ENCODE measurements around the gene SDE2. TPM values are rescaled to one million over a fixed set of nuclear protein-coding genes. Genes with fewer than 3 reads are reported as not detected.
"Not testable (repeated sequence)": the region's sequence is repeated elsewhere in the genome, so short reads cannot be mapped to it uniquely, and the experiment has no call there.

SDE2 gene
- total RNA-seq, 2 donors from 2014 or later: 12.9 to 19.8 TPM

GRCh38 chr1:225941187-225941941 lies 57.8 kb downstream of the SDE2 start, which contains the start of gene LEFTY2:
Gene LEFTY2 (minus strand): TSS chr1:225941220. CDS start chr1:225941140, 80 bp downstream.
- Histone ChIP-seq H3K4me3 (no peak within 1 kb of the TSS), H3K4me1 (no peaks in the 10 kb centered on the region), H3K27ac (no peak within 1 kb of the TSS), H3K9me3 (no peaks in the 10 kb centered on the region), H3K27me3 (no peaks in the 10 kb centered on the region), H3K36me3 (no peaks in the 10 kb centered on the region), H3K9ac (ENCODE audit: low read depth in 2 of 2, low read length in 2 of 2) (no peak within 1 kb of the TSS)
- no peak for DNase-seq
- no peak for TF ChIP-seq CTCF (IDR thresholded peaks at IDR 0.05)
- intact Hi-C loops (cut with DNase I): no loop called here

DNA sequence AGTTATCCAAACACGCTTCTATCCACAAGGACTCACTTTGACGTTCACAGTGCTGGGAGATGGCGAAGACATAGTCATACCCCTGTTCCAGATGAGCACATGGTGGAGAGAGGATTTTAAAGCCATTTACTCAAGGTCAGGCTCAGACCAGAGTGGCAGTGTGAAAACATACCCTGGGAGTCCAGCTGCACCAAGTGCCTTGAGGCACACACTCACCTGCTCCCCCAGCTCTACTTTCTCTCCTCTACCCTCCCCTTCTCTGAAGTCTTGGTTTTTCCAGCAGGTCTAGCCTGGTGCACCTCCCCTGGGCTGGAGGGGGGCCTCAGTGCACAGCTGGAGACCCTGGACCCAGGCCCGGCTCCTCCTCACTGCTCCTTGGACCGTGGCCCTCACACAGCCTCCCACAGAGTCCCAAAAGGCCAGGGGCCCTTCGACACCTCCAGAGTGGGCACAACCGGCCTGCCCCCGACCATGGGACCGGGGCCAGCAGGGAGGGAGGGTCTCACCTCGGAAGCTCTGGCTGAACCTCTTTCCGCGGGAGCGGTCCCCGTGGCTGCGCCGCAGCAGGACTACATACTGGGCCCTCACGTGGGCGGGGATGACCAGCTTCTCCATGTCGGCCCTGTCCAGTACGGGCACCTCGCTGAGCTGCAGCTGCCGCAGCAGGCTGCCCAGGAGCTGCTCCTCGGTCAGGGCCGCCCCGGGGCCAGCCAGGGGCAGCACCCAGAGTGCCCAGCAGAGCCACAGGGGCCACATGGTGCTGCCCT lies 58.6 kb downstream of the SDE2 start:
- Histone ChIP-seq H3K27ac (no peak overlapping the region), H3K9ac (ENCODE audit: low read depth in 2 of 2, low read length in 2 of 2) (no peak overlapping the region), H3K4me1 (no peaks in the 10 kb centered on the region), H3K27me3 (no peaks in the 10 kb centered on the region), H3K36me3 (no peaks in the 10 kb centered on the region), H3K9me3 (no peaks in the 10 kb centered on the region), H3K4me3 (no peak overlapping the region)
- no peak for TF ChIP-seq CTCF (IDR thresholded peaks at IDR 0.05)
- intact Hi-C loops (cut with DNase I): no loop called here
- no peak for DNase-seq

GRCh38 chr1:225939939-225940310 lies 59.2 kb downstream of the SDE2 start:
- H3K27me3 ChIP-seq; H3K4me1 ChIP-seq; H3K27ac ChIP-seq; H3K9ac ChIP-seq (ENCODE audit: low read depth in 2 of 2, low read length in 2 of 2); H3K36me3 ChIP-seq; intact Hi-C loops (cut with DNase I); H3K4me3 ChIP-seq; H3K9me3 ChIP-seq; DNase-seq: not testable (repeated sequence)

- H3K27ac ChIP-seq; intact Hi-C loops (cut with DNase I); H3K4me1 ChIP-seq; H3K27me3 ChIP-seq; H3K4me3 ChIP-seq; H3K9me3 ChIP-seq; H3K36me3 ChIP-seq; H3K9ac ChIP-seq (ENCODE audit: low read depth in 2 of 2, low read length in 2 of 2); DNase-seq: not testable (repeated sequence)
Observed at GRCh38 chr1:225939097-225939938, 59.8 kb downstream of the SDE2 start.

DNA sequence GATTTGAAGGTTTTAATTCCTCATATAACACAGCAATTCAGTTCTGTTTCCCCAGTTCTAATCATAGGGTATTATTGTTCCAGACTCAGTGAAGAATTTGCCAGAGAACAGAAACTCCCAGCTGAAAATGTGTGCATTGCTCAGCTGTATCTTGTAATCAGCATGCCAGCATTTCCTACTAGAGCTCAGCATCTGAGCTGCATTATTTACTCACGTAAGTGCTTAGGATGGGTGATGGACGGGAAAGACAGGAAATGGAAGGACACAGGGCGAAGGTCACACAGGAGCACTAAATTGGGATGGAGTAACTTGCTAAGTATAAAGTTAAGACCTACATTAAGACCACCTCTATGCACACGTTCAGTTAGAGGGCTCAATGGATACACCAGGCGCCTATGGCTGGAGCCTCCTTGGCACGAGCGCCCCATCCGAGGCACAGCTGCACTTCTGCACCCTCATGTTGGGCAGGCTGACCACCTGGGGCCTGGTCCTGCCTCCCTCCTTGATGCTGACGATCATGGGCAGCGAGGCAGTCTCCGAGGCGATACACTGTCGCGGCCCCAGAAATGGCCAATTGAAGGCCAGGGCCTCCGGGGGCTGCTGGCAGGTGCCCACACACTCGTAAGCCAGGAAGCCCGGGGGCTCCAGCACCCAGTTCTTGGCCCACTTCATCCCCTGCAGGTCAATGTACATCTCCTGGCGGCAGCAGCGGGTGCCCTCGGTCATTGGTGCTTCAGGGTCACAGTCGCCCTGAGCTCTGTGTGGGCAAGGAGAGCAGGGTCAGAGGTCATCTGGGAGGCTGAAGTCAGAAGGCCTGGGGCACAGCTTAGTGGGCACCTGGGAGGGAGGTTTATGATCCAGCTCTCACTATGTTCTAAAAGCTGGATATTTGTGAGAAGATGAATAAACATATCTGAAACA lies 61.8 kb downstream of the SDE2 start:
- H3K27ac ChIP-seq: no peak overlapping the region
- H3K9ac ChIP-seq (ENCODE audit: low read depth in 2 of 2, low read length in 2 of 2): no peak overlapping the region
- H3K36me3 ChIP-seq: no peaks in the 10 kb centered on the region
- intact Hi-C loops (cut with DNase I): no loop called here
- no peak overlapping the region for H3K4me3 ChIP-seq
- no peaks in the 10 kb centered on the region for H3K9me3 ChIP-seq
- no peaks in the 10 kb centered on the region for H3K27me3 ChIP-seq
- no peak for TF ChIP-seq CTCF (IDR thresholded peaks at IDR 0.05)
- no peaks in the 10 kb centered on the region for H3K4me1 ChIP-seq
- DNase-seq: no peak
